GM18507 (cell line): ENCODE data around the gene CAMK1.
"Not testable (repeated sequence)": the region's sequence is repeated elsewhere in the genome, so short reads cannot be mapped to it uniquely, and the experiment has no call there.

ENCODE experiments used
- DNase-seq: peaks from one replicate; pipeline ENCODE4 v3.0.0; 2011; ENCODE audit warnings: low read depth; ENCODE audit not compliant: insufficient read length; ENCODE audit errors: extremely low spot score
- FAIRE-seq: peaks from 2 replicates; lab custom pipeline; 2011; peaks lifted over from hg19 to GRCh38; lab: Jason Lieb, UNC

CAMK1 gene

DNA sequence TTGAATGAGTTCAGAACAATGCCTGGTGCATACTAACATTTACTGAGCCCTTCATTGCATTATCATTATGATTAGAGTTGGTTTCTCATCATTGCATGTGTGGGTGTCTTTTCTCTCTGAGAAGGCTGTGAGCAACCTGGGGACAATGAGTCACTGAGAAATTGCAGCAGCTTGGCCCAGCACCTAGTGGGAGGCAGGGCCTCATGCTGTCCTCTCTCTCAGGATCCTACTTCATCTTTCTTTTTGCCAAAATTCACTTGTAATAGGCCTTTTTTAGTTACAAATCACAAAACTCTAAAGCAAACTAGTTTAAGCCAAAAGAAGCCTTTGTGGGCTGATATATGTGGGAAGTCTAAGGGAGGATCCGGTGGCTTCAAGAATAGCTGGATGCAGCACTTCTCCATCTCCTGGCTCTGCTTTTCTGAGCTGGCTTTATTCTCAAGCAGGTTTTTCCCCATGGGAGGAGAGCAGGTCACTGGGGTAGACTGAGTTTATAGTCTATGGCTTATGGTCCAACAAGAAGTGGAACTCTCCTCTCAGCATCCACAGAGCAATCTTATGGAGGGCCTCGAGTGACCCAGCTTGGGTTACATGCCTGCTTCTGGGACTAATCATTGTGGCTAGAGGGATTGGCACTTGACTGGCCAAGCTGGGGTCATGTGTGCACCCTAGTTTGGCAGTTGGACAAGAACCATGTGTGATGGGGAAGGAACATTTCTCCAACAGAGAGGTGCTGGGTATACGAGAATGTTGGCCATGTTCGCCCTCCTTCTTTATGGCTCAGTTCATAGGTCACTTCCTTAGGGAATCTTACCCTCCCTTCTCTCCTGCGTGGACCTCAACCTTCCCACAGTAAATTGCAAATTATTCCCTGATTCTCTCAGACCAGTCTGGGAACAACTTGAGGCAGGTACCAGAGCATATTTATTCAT, 8.7 kb upstream of the CAMK1 start:
- FAIRE-seq (no peak), DNase-seq (no peak)

DNA sequence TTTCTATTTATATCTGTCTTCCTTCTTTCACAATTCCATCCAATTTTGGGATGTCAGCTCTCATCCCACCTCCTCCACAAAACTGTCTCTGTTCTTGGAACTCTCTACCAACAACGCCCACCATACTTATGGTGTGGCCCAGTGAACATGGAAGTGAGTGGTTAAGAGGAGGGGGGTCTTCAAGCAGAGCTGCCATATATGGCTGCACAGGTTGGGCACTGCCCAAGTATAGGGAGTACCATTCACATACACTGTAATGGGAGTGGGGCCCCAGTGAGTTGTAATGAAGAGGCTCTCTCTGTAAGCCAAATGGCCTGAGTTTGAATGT, 7.9 kb upstream of the CAMK1 start:
- FAIRE-seq, result no peak
- DNase-seq, result no peak

DNA sequence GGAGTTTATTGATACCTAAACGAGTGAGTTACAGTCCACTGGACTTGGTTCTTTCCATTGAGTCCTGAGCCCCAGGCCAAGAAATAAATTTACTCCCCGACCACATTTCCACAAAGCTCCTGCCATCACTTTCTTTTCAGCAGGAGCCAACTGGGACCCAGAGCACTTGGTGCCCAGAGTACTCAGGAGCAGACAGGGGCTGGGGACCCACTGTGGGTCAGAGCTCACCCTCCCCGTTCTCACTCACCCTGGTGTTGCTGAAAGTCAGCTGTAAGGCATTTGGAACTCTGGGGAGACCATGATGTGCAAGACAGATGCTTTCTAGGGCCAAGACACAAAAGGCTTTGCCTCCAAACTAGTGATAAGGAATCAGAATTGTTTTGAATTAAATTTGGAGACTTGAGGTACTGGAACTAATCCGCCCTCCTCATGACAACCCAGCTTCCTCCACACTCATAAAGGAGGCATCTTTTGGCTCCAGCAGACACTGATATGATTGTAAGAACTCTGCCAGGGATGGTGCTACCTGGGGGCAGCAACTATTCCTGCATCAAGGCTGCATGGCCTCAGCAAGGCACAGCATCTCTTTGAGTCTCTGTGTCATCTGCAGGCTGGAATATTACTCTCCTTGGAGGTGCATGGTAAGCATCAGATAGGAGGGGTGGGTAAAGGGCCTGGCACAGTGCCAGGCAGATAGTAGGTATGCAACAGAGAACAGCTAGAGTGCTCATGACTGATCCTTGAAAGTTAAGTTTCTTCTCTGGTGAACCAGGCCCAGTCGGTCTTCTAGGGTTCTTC, 7.3 kb upstream of the CAMK1 start:
- DNase-seq (no peak), FAIRE-seq (no peak)

DNA sequence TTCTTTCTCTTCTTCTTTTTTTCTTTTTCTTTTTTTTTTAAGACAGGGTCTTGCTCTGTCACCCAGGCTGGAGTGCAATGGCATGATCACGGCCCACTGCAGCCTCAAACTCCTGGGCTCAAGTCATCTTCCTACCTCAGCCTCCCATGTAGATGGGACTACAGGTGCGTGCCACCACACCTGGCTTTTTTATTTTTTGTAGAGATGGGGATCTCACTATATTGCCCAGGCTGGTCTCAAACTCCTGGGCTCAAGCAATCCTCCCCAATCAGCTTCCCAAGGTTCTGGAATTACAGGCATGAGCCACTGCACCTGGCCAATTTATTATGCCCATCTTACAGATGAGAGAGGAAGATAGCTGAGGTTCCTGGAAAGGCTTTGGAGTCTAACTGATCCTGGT, 1.3 kb upstream of the CAMK1 start:
- not testable (repeated sequence) for FAIRE-seq, DNase-seq

DNA sequence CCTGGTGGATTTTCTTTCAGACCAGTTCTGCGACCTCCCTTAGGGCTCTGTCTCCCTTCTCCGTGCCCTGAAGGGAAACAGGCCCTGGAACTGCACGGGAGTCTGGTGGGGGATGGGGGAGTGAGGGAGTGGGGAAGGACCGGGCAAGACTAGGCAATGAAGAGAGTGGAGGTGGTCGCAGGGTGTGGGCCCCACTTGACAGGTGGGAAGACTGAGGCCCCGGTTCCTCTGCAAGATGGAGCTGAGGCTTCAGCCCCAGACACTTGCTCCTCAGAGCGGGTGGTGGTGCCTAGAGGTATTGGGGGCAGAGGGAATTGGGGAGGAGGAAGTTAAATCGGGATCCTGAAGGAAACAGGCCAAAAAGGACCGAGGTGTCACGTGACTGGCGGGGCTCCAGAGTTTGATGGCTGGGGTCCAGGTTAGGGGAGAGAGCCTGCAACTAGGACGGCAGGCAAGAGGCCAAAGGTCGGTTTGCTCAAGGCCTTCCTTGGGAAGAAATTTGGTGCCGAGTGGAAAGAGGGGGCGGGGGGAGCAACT, 597 bp upstream of the CAMK1 start:
- DNase-seq (no peak), FAIRE-seq (no peak)

GRCh38 chr3:9769012-9769411, 735 bp downstream of the CAMK1 start:
- FAIRE-seq, result no peak
- no peak for DNase-seq

GRCh38 chr3:9768141-9768775, 1.5 kb downstream of the CAMK1 start:
- DNase-seq, result no peak
- FAIRE-seq, result no peak

- no peak for DNase-seq
- FAIRE-seq, result no peak
Measured at GRCh38 chr3:9767418-9767817, 2.3 kb downstream of the CAMK1 start.

GRCh38 chr3:9765865-9766264, 3.9 kb downstream of the CAMK1 start:
- DNase-seq (no peak), FAIRE-seq (no peak)

GRCh38 chr3:9762871-9763270, 6.9 kb downstream of the CAMK1 start:
- DNase-seq, result no peak
- no peak for FAIRE-seq

DNA sequence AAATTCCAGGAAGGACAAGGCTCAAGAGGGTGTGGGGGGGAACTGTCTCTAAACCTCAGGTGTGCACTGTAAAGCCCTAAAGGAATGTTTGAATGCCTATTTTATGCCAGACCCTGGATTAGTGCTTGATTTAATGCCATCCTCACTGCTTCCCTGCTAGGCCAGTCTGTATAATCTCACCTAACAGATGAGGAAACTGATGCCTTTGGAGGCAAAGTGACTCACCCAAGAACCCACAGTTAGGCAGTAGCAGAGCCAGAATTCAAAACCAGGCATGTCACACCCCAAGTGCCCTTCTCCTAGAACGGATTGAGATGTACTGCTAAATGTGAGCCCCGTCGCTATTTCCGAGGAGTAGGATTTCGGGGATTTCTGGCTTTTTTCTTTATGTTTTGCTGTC, 7.8 kb downstream of the CAMK1 start:
- DNase-seq (no peak), FAIRE-seq (no peak)

DNA sequence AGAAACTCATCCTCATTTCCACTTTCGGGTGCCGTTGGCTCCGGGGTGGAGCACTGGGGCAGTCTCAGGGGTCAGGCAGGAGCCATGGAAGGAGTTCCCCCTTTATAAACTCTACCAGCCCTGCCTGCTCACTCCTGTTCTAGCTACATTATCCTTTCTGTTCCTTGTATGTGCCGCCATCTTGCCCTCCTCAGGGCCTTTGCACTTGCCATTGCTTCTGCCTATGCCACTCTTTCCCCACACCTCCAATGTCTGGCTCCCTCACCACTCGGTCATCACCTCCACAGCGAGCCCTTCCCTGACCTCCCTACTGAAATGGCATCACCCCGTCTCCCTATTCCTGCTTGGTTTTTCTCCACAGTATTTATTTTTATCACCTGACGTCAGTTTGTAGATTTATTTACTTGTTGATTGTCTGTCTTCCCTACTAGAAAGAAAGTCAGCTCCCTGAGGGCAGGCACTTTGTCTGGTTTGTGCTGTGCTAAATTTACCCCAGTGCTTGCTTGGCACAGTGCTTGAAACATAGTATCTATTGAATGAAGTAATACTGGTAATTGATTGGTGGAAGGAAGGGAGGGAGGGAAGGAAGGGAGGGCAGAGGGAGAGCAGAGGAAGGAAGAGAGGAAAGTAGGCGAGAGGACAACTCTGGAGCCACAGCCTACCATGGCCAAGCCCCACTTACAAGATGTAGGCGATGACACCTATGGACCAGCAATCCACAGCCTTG, 8.8 kb downstream of the CAMK1 start:
- no peak for DNase-seq
- FAIRE-seq, result no peak

- DNase-seq (no peak), FAIRE-seq (no peak)
Measured at GRCh38 chr3:9757427-9757826, 12.3 kb downstream of the CAMK1 start.

DNA sequence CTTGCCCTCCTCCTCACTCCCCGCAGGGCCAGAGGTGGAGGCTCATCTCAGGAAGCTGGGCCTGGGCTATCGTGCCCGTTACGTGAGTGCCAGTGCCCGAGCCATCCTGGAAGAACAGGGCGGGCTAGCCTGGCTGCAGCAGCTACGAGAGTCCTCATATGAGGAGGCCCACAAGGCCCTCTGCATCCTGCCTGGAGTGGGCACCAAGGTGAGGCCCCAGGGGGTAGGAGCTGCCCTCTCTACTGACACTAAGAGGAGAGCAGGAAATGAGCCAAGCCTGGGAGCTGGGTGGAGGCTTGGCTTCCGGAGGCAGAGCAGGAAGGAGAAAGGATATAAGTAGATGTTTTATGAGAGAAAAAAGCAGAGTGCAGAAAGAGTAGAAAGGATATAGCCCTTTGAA, 15.1 kb downstream of the CAMK1 start:
- FAIRE-seq (no peak), DNase-seq (no peak)

GRCh38 chr3:9750556-9751411, 19.0 kb downstream of the CAMK1 start:
- no peak for FAIRE-seq
- DNase-seq, result no peak

DNA sequence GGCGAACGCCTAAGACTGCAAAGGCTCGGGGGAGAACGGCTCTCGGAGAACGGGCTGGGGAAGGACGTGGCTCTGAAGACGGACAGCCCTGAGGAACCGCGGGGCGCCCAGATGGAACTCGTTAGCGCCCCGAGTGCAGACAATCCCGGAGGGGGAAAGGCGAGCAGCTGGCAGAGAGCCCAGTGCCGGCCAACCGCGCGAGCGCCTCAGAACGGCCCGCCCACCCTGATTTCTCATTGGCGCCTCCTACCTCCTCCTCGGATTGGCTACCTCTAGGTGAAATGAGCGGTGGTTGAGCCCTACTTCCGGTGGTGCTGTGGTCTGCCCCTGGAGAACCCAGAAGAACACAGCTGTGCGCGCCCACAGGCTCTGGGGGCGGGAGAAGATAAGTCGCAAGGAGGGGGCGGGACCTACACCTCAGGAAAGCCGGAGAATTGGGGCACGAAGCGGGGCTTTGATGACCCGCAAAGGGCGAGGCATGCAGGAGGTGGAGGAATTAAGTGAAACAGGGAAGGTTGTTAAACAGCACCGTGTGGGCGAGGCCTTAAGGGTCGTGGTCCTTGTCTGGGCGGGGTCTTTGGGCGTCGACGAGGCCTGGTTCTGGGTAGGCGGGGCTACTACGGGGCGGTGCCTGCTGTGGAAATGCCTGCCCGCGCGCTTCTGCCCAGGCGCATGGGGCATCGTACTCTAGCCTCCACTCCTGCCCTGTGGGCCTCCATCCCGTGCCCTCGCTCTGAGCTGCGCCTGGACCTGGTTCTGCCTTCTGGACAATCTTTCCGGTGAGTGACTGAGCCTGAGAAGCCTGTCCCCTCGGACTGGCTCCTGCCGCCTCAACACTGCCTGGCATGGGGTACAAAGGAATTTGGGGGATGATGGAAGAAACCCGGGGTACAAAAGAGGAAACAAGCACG, 19.8 kb downstream of the CAMK1 start, which contains the start of gene OGG1:
Gene OGG1, plus strand, starts transcription at position 308 of the 911 bp plus-strand sequence. Its CDS starts 335 bp downstream, at position 643.
- FAIRE-seq, result peak; percentile 95
- peak; percentile 98 for DNase-seq

DNA sequence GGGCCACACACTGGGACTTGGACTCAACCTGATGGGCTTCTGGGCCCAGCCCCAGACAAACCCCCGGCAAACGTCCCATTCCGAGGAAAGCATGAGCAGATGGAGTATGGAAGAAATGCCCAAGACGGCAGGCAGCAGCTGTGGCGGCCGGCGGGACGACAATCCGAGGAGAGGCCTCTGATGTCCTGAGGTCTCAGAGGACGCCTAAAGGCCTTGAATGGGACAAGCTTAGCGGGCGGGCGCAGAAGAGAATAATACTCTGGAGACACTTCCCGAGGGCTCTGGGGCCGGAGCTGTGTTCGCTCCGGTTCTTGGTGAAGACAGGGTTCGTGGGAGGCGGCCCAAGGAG, 20.5 kb downstream of the CAMK1 start:
- no peak for DNase-seq
- no peak for FAIRE-seq

DNA sequence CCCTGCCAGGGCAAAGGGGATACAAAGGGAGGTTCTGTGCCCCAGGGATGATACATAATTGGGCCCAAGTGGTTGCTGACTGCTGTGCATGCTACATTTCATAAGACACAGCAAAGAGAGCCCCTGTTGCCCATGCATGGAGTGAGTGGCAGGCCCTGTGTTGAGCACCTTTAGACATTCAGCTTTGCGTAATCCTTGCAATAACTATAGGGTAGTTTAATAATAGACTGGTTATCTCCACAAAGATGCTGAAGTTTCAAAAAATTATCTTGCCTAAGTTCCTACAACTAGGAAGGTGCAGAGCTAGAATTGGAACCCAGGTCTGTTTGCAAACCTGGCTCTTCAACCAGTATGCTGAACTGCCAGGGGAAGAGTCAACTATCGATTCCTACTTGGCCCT, 21.7 kb downstream of the CAMK1 start:
- FAIRE-seq, result no peak
- DNase-seq, result no peak
